PFSK-1 (cell line): ENCODE data around the gene TMEM11.

ENCODE experiments used
- FOXP2 ChIP-seq: optimal IDR thresholded peaks from 2 replicates; pipeline ENCODE3; 2011; ENCODE audit warnings: borderline replicate concordance, control low read depth, inconsistent platforms; ENCODE audit not compliant: insufficient read depth; ENCODE audit errors: extremely low read length, extremely low read depth
- POLR2AphosphoS5 ChIP-seq: IDR thresholded peaks from 2 replicates; pipeline ENCODE4 v1.6.1; 2012; ENCODE audit warnings: low read depth, mild to moderate bottlenecking, control low read depth, low read length, moderate library complexity
- SIN3A ChIP-seq: IDR thresholded peaks from 2 replicates; pipeline ENCODE4 v1.6.1; 2012; ENCODE audit warnings: mild to moderate bottlenecking, low read length, moderate library complexity, borderline replicate concordance; ENCODE audit not compliant: insufficient read depth
- TAF1 ChIP-seq: IDR thresholded peaks from 2 replicates; pipeline ENCODE4 v1.6.1; 2012; ENCODE audit warnings: low read length, control low read depth, borderline replicate concordance; ENCODE audit not compliant: insufficient read depth
- TF ChIP-seq, protein P1 (sequence below), 2 experiments: IDR thresholded peaks; 2 replicates each; pipeline versions ENCODE4 v1.6.1 to v1.8.0; 2011 to 2012; ENCODE audit warnings: low read depth in 2 of 2, low read length in 2 of 2, control low read depth in 1 of 2, inconsistent platforms in 1 of 2, mild to moderate bottlenecking in 1 of 2, moderate library complexity in 1 of 2; ENCODE audit not compliant: insufficient read depth in 1 of 2

DNA sequence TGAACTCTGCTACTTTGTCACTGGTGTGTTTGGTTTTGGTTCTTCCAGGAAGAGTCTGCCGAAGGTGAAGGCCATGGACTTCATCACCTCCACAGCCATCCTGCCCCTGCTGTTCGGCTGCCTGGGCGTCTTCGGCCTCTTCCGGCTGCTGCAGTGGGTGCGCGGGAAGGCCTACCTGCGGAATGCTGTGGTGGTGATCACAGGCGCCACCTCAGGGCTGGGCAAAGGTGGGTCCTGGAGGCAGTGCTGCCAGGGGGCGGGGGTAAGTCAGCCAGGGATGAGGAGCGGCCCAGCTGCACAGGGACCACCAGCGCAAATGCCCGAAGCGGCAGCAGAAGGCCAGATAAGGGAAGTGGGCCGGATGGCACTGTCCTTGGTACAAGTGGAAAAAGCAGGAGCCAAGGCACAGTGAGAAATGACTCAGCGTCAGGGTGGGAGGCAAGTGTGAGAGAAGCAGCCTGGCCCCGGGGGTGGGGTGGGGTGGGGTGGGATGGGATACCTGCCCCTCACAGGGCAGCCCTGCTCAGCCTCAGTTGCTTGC is 41.9 kb downstream of the TMEM11 start:
- TF ChIP-seq SIN3A, result no peak
- TF ChIP-seq POLR2AphosphoS5, result no peak
- TF ChIP-seq, protein P1, sequence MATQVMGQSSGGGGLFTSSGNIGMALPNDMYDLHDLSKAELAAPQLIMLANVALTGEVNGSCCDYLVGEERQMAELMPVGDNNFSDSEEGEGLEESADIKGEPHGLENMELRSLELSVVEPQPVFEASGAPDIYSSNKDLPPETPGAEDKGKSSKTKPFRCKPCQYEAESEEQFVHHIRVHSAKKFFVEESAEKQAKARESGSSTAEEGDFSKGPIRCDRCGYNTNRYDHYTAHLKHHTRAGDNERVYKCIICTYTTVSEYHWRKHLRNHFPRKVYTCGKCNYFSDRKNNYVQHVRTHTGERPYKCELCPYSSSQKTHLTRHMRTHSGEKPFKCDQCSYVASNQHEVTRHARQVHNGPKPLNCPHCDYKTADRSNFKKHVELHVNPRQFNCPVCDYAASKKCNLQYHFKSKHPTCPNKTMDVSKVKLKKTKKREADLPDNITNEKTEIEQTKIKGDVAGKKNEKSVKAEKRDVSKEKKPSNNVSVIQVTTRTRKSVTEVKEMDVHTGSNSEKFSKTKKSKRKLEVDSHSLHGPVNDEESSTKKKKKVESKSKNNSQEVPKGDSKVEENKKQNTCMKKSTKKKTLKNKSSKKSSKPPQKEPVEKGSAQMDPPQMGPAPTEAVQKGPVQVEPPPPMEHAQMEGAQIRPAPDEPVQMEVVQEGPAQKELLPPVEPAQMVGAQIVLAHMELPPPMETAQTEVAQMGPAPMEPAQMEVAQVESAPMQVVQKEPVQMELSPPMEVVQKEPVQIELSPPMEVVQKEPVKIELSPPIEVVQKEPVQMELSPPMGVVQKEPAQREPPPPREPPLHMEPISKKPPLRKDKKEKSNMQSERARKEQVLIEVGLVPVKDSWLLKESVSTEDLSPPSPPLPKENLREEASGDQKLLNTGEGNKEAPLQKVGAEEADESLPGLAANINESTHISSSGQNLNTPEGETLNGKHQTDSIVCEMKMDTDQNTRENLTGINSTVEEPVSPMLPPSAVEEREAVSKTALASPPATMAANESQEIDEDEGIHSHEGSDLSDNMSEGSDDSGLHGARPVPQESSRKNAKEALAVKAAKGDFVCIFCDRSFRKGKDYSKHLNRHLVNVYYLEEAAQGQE (IDR thresholded peaks at IDR 0.05; ENCODE audit: insufficient read depth in 1 of 2, low read depth in 2 of 2, low read length in 2 of 2), result no peak
- no peak for TF ChIP-seq FOXP2
- TF ChIP-seq TAF1, result no peak
